Measurements from ENCODE around the gene DRP2.

GRCh38 chrX:101260435-101260834, 40.8 kb downstream of the DRP2 start:
- TF ChIP-seq CTCF (IDR thresholded peaks at IDR 0.05; ENCODE audit: poor library complexity) (peak; percentile 14), EZH2phosphoT487 (IDR thresholded peaks at IDR 0.05; ENCODE audit: low read depth, severe bottlenecking, unreplicated experiment) (no peak), EZH2 (IDR thresholded peaks at IDR 0.05; ENCODE audit: borderline replicate concordance) (no peak)
